ENCODE measurements around the gene UCN.
A peak's percentile ranks its signal among the peaks of the same experiment; 100 is the strongest.

Gene UCN

DNA sequence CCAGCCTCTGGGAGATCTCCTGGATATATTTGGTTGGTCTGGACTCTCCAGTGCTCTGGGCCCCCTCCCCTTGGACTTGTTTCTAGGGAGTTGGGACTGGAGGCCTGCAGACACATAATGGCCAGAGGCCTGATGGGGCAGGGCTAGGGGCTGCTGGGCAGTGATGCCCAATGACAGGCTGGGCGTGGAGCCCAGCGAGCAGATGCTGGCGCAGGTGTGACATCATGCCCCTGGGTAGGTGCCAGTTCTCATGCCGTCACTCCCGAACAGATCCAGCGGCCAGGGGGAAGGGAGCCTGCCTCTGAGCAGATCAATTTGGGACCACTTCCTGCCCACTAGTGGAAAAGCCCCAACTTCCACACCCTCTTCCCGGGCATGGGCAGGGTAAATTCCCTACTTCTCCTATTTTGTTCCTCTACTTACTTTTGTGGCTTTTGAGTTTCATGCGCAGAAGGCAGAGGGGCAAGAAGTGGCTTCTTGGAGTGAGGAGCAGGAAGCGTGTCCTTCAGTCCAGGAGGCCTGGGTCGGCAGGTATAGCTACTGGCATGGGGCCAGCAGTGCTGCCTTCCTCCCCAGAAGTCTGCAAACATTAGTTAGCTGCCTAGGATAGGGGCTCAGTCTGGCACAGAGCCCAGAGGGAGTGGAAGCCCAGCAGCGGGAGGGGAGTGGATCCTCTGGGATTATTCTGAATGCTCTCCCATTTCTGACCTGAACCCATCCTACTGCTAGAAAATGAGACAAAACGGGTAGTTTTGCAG, 8.6 kb upstream of the UCN start:
- TF ChIP-seq NFIC (IDR thresholded peaks at IDR 0.05) (0 out of 2 replicates have a peak, but pooled peaks have one; percentile 31), EGR1 (IDR thresholded peaks at IDR 0.05) (no peak), FOXM1 (IDR thresholded peaks at IDR 0.05; ENCODE audit: borderline replicate concordance, low read depth) (no peak), EP300 (IDR thresholded peaks at IDR 0.05; ENCODE audit: borderline replicate concordance) (no peak), TEAD4 (IDR thresholded peaks at IDR 0.05) (no peak), MAX (IDR thresholded peaks at IDR 0.05) (no peak), CEBPB (IDR thresholded peaks at IDR 0.05) (no peak), ZBTB7A (IDR thresholded peaks at IDR 0.05; ENCODE audit: low read depth) (no peak)

DNA sequence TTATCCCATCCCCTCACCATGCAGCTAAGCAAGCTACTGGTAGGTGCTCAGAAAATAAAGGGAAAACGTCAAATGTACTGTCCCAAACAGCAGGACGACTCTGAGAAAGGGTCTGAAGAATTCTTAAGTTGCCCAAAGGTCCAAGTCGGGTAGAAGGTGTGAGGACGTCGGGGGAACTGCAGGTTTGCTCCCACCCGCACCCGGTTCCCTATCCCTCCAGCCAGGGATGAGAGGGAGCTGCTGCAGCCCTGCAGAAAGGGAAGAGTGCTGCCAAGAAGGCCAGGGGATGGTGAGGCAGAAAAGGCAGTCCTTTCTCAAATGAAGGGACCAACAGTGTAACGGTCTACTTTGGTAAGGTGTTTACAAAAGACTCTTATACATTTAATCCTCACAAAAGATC, 6.9 kb upstream of the UCN start:
- TF ChIP-seq EP300 (IDR thresholded peaks at IDR 0.05; ENCODE audit: borderline replicate concordance) (no peak), CREB1 (IDR thresholded peaks at IDR 0.05; ENCODE audit: low read depth) (no peak), EGR1 (IDR thresholded peaks at IDR 0.05) (no peak), NFIC (IDR thresholded peaks at IDR 0.05) (no peak), MAX (IDR thresholded peaks at IDR 0.05) (no peak)
- TF ChIP-seq, protein P1, sequence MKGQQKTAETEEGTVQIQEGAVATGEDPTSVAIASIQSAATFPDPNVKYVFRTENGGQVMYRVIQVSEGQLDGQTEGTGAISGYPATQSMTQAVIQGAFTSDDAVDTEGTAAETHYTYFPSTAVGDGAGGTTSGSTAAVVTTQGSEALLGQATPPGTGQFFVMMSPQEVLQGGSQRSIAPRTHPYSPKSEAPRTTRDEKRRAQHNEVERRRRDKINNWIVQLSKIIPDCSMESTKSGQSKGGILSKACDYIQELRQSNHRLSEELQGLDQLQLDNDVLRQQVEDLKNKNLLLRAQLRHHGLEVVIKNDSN (IDR thresholded peaks at IDR 0.05) = no peak

DNA sequence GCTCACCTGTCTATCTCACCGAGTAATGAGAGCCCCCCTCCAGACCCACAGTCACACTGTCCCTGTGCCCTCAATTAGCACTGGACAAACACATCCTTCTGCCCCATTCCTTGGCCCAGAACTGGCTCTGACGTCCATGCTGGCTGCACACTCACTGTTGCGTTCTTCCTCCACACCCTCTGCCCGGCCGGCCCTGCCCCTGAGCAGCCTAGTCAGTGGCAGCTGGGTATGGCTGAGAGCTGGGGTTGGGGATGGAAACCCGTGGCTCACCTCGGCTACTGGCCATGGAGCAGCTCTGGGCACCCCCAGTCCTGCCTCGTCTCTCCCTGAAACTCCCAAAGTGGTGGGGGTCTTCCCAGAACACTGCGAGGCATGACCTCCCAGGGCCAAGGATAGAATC, 6.5 kb upstream of the UCN start:
- no peak for TF ChIP-seq ZBTB7A (IDR thresholded peaks at IDR 0.05; ENCODE audit: low read depth)
- TF ChIP-seq MAX (IDR thresholded peaks at IDR 0.05) = no peak
- no peak for TF ChIP-seq NFIC (IDR thresholded peaks at IDR 0.05)
- TF ChIP-seq TEAD4 (IDR thresholded peaks at IDR 0.05) = no peak
- no peak for TF ChIP-seq CREB1 (IDR thresholded peaks at IDR 0.05; ENCODE audit: low read depth)
- TF ChIP-seq REST (IDR thresholded peaks at IDR 0.05; ENCODE audit: low read depth) = no peak
- no peak for TF ChIP-seq CEBPB (IDR thresholded peaks at IDR 0.05)
- no peak for TF ChIP-seq FOXM1 (IDR thresholded peaks at IDR 0.05; ENCODE audit: borderline replicate concordance, low read depth)
- TF ChIP-seq TAF1 (IDR thresholded peaks at IDR 0.05; ENCODE audit: low read depth) = no peak
- no peak for TF ChIP-seq EP300 (IDR thresholded peaks at IDR 0.05; ENCODE audit: borderline replicate concordance)
- TF ChIP-seq, protein P1 (IDR thresholded peaks at IDR 0.05) = no peak
- TF ChIP-seq TCF12 (IDR thresholded peaks at IDR 0.05; ENCODE audit: low read depth) = no peak
- TF ChIP-seq EGR1 (IDR thresholded peaks at IDR 0.05) = no peak
- TF ChIP-seq YY1 (IDR thresholded peaks at IDR 0.05; ENCODE audit: low read depth) = no peak
- no peak for TF ChIP-seq RAD21 (IDR thresholded peaks at IDR 0.05; ENCODE audit: low read depth)

- TF ChIP-seq, protein P1 (IDR thresholded peaks at IDR 0.05) = no peak
- TF ChIP-seq TAF1 (IDR thresholded peaks at IDR 0.05; ENCODE audit: low read depth) (no peak), RAD21 (IDR thresholded peaks at IDR 0.05; ENCODE audit: low read depth) (no peak), CEBPB (IDR thresholded peaks at IDR 0.05) (no peak), CREB1 (IDR thresholded peaks at IDR 0.05; ENCODE audit: low read depth) (no peak), TEAD4 (IDR thresholded peaks at IDR 0.05) (no peak), EP300 (IDR thresholded peaks at IDR 0.05; ENCODE audit: borderline replicate concordance) (no peak), REST (IDR thresholded peaks at IDR 0.05; ENCODE audit: low read depth) (no peak), YY1 (IDR thresholded peaks at IDR 0.05; ENCODE audit: low read depth) (no peak), TCF12 (IDR thresholded peaks at IDR 0.05; ENCODE audit: low read depth) (no peak), NFIC (IDR thresholded peaks at IDR 0.05) (no peak), ZBTB7A (IDR thresholded peaks at IDR 0.05; ENCODE audit: low read depth) (no peak), FOXM1 (IDR thresholded peaks at IDR 0.05; ENCODE audit: borderline replicate concordance, low read depth) (no peak), MAX (IDR thresholded peaks at IDR 0.05) (no peak), EGR1 (IDR thresholded peaks at IDR 0.05) (no peak)
Measured at GRCh38 chr2:27313882-27314645, 5.8 kb upstream of the UCN start.

Measured in Ishikawa (cell line).